Measurements from ENCODE around the gene FAM221B.

Gene FAM221B

GRCh38 chr9:35814841-35815543 lies 13.5 kb downstream of the FAM221B start, which contains the start of gene HINT2:
HINT2 (minus strand) TSS chr9:35815042; CDS start chr9:35814979, 63 bp downstream.
- DNase-seq = peak; percentile 97 to 98

- DNase-seq = peak; percentile 51 to 61
Observed at GRCh38 chr9:35814106-35814840, 14.3 kb downstream of the FAM221B start.

- DNase-seq = no peak
Observed at GRCh38 chr9:35813434-35814105, 15.0 kb downstream of the FAM221B start.

GRCh38 chr9:35812025-35812602 lies 16.4 kb downstream of the FAM221B start, which contains the start of gene SPAG8:
SPAG8 (minus strand) TSS chr9:35812262; CDS start chr9:35812147, 115 bp downstream.
- peak; percentile 96 to 97 for DNase-seq

- no peak for DNase-seq
Observed at GRCh38 chr9:35811381-35812024, 17.0 kb downstream of the FAM221B start.

GRCh38 chr9:35810122-35810521 lies 18.4 kb downstream of the FAM221B start:
- no peak for DNase-seq

- no peak for DNase-seq
Observed at GRCh38 chr9:35808433-35808832, 20.1 kb downstream of the FAM221B start.

GRCh38 chr9:35806101-35806500 lies 22.4 kb downstream of the FAM221B start:
- no peak for DNase-seq

- DNase-seq = no peak
Observed at GRCh38 chr9:35801328-35802128, 27.0 kb downstream of the FAM221B start.

GRCh38 chr9:35800530-35800929 lies 28.0 kb downstream of the FAM221B start:
- DNase-seq = no peak

GRCh38 chr9:35798658-35799374 lies 29.7 kb downstream of the FAM221B start:
- no peak for DNase-seq

GRCh38 chr9:35797311-35798109 lies 31.0 kb downstream of the FAM221B start:
- no peak for DNase-seq

- DNase-seq = no peak
Observed at GRCh38 chr9:35795695-35796094, 32.8 kb downstream of the FAM221B start.

GRCh38 chr9:35793461-35793860 lies 35.1 kb downstream of the FAM221B start:
- no peak for DNase-seq

- no peak for DNase-seq
Observed at GRCh38 chr9:35792826-35793225, 35.7 kb downstream of the FAM221B start.

- DNase-seq = no peak
Observed at GRCh38 chr9:35792024-35792813, 36.3 kb downstream of the FAM221B start.

- DNase-seq = no peak
Observed at GRCh38 chr9:35791297-35791921, 37.1 kb downstream of the FAM221B start, which contains the start of gene NPR2. NPR2 (plus strand) TSS chr9:35791591; CDS start chr9:35792409, 818 bp downstream.

GRCh38 chr9:35790385-35791296 lies 37.9 kb downstream of the FAM221B start:
- DNase-seq = peak; percentile 29 to 64
